Thyroid gland (tissue), 4 donors: Measurements from ENCODE around the gene BLCAP. TPM values are rescaled to one million over a fixed set of nuclear protein-coding genes. Genes with fewer than 3 reads are reported as not detected.

Experiments
- DNase-seq, 2 donors: peaks; one replicate each; pipeline ENCODE4 v3.0.0-alpha.2; 2019
- H3K27ac ChIP-seq, 3 donors: fragments of 200-600 bp; sonication (generic); 1 replicate in 2 of 3; 2 replicates in 1 of 3; pipeline ENCODE4 v1.5.1; 2016 to 2019; ENCODE audit warnings: mild to moderate bottlenecking in 1 of 3, moderate library complexity in 1 of 3
- H3K27me3 ChIP-seq: fragments of 200-600 bp; sonication (generic); one replicate; pipeline ENCODE4 v1.5.1; 2019
- H3K36me3 ChIP-seq, 2 donors: fragments of 200-600 bp; sonication (generic); one replicate each; pipeline ENCODE4 v1.5.1; 2016 to 2019
- H3K4me1 ChIP-seq, 2 donors: fragments of 200-600 bp; sonication (generic); one replicate each; pipeline ENCODE4 v1.5.1; 2017 to 2019
- H3K4me3 ChIP-seq, 3 donors: fragments of 200-600 bp; sonication (generic); replicated peaks in 1 of 3; 1 replicate in 2 of 3; 2 replicates in 1 of 3; pipeline ENCODE4 v1.5.1; 2016; ENCODE audit warnings: mild to moderate bottlenecking in 1 of 3
- H3K9me3 ChIP-seq: fragments of 200-600 bp; sonication (generic); one replicate; pipeline ENCODE4 v1.5.1; 2017
- POLR2A ChIP-seq, 2 donors: fragments of 450-650 bp; IDR thresholded peaks; one replicate each; pipeline ENCODE4 v1.6.1; 2017; ENCODE audit warnings: antibody characterized with exemption in 2 of 2, mild to moderate bottlenecking in 2 of 2, moderate library complexity in 1 of 2
- WGBS, 2 donors: methylation state at CpG; one replicate each; pipeline ENCODE4 v1.1.5; 2017; 5-methylcytosine and 5-hydroxymethylcytosine counted together
- intact Hi-C: fragments of 100-400 bp; cut with DNase I; formaldehyde crosslinking; loops from one replicate; pipeline ENCODE4 v1.15.1; 2023
- total RNA-seq, 4 donors: library from RNA; depleted of rRNA; stranded (reverse); fragments of >200 nt; gene quantifications; one replicate each; pipeline ENCODE4 v1.2.3, GENCODE V29; 2016
- TF ChIP-seq, protein P1 (sequence below), 6 experiments: fragments of 200-600 bp in 3 of 6; fragments of 450-650 bp in 3 of 6; sonication (generic) in 3 of 6; IDR thresholded peaks; one replicate each; pipeline ENCODE4 v1.5.1; 2016 to 2019; ENCODE audit warnings: antibody characterized with exemption in 6 of 6, mild to moderate bottlenecking in 2 of 6, inconsistent platforms in 1 of 6, moderate library complexity in 1 of 6

The BLCAP gene
- total RNA-seq, 4 donors from 2014 or later: 56.6 to 80.3 (median 64.5) TPM

DNA sequence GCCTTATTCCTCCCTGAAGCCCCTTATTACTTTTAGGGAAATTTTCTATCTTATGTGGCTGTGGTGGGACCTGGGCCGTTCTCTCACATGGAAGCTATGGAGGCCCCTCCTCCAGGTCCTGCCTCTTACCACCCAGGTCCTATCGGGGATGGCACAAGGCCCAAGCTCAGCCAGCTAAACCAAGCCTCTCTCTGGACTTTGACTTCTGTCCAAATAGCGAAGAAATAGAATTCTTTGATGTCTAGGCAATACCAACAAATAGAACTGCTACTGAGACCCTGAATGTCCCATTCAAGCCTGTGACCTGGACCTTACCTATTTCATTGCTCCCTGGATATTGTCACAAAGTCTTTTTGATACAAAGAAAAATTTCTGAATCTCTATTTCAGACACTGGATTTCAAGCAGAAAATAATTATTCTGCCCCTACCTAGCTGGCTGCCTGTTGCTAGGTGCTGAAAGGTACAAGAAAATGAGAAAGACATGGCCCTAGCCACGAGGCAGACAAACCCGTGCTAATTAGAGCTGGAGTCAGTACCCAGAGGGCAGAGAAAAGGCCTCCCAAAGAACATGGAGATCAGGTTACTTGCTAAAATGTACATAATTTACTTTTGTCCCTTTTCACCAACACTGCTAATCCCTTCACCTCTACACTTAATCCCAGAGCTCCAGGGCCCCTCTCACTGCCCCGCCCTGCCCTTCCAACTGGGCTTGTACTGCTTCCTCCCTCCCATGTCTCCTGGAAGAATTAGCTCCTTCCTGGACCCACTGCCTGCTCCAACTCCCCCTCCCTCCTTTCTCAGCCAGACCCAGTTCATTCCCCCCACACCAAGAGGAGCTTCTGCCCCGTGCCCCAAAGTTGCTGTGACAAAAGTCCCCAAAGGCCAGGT is 22.2 kb downstream of the BLCAP start:
- no peak overlapping the region for H3K4me3 ChIP-seq
- H3K27ac ChIP-seq: no peak overlapping the region
- 47 to 72% methylated on average over 7 of the region's 7 CpGs for WGBS, 2 donors
- TF ChIP-seq, protein P1, sequence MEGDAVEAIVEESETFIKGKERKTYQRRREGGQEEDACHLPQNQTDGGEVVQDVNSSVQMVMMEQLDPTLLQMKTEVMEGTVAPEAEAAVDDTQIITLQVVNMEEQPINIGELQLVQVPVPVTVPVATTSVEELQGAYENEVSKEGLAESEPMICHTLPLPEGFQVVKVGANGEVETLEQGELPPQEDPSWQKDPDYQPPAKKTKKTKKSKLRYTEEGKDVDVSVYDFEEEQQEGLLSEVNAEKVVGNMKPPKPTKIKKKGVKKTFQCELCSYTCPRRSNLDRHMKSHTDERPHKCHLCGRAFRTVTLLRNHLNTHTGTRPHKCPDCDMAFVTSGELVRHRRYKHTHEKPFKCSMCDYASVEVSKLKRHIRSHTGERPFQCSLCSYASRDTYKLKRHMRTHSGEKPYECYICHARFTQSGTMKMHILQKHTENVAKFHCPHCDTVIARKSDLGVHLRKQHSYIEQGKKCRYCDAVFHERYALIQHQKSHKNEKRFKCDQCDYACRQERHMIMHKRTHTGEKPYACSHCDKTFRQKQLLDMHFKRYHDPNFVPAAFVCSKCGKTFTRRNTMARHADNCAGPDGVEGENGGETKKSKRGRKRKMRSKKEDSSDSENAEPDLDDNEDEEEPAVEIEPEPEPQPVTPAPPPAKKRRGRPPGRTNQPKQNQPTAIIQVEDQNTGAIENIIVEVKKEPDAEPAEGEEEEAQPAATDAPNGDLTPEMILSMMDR (IDR thresholded peaks at IDR 0.05): no peak
- TF ChIP-seq POLR2A (IDR thresholded peaks at IDR 0.05): no peak
- H3K9me3 ChIP-seq: no peaks in the 10 kb centered on the region
- DNase-seq: peak; percentile 57 to 60
- peaks cover 0 to 7% of the 10 kb centered on the region in 2 donors for H3K36me3 ChIP-seq
- no peaks in the 10 kb centered on the region for H3K27me3 ChIP-seq
- H3K4me1 ChIP-seq: peaks cover 0 to 7% of the 10 kb centered on the region in 2 donors
- intact Hi-C loops: no loop called here

DNA sequence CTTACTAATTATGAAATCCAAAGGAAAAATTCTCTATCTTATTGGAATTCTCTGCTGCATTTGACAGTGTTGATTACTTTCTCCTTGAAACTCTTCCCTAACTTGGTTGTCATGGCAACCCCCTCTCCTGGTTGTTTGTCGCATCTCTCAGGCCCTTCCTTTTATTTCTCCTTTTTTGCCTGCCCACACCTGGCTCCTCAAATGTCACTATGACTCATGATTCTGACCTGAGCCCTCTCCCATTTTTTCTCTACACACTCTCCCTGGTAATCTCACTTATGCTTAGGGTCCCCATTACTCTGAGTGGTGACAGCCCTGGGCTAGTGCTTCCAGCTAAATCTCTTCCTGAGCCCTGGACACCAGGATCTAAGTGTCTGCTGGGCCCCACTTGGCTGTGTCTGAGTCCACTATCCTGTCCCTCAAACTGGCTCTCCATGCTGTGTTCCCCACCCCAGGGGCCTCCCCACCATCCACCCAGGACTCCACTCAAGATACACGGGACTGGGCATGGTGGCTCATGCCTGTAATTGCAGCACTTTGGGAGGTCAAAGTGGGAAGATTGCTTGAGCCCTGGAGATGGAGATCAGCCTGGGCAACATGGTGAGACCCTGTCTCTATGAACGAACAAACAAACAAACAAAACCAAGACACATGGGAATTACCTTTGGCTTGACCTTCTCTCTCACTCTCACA is 23.1 kb downstream of the BLCAP start:
- peaks cover 0 to 7% of the 10 kb centered on the region in 2 donors for H3K36me3 ChIP-seq
- intact Hi-C loops: no loop called here
- 73 to 87% methylated on average over 3 of the region's 3 CpGs for WGBS, 2 donors
- no peak for DNase-seq
- TF ChIP-seq, protein P1 (IDR thresholded peaks at IDR 0.05): no peak
- no peak for TF ChIP-seq POLR2A (IDR thresholded peaks at IDR 0.05)
- peaks cover 0 to 7% of the 10 kb centered on the region in 2 donors for H3K4me1 ChIP-seq
- H3K27me3 ChIP-seq: no peaks in the 10 kb centered on the region
- H3K4me3 ChIP-seq: no peak overlapping the region
- H3K9me3 ChIP-seq: no peaks in the 10 kb centered on the region
- no peak overlapping the region for H3K27ac ChIP-seq

DNA sequence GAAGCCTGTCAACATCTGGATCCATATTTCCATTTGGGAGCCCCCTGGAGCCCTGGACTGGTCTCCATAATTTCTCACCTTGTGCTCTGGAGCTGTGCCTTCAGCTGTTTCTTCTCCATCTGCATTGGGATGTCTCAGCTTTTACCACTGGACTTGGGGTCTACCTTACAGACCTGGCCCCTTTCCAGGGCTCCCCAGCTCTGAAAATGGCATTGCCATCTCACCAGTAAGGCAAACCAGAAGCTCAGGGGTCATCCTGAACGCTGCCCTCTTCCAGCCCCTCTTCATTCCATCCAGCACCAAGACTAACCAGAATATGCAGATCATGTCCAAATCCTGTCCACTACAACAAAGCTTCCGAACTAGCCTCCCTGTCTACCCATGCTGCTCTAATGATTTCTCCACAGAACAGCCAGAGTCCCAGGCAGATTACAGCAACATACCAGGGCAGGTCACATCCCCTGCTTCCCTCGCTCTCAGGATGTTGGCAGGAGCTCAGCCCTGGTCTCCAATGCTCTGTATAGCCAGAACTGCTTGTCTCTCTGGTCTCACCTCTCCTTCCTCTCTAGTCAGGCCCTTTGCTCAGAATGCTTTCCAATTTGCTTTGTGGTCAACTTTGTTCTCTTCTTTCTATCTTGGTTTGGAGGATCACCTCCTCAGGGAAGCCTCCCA is 24.3 kb downstream of the BLCAP start:
- intact Hi-C loops: no loop called here
- Histone ChIP-seq H3K9me3 (no peaks in the 10 kb centered on the region), H3K4me3 (no peak overlapping the region), H3K27me3 (no peaks in the 10 kb centered on the region), H3K27ac (no peak overlapping the region), H3K4me1 (peaks cover 0 to 7% of the 10 kb centered on the region in 2 donors), H3K36me3 (peaks cover 0 to under 1% of the 10 kb centered on the region in 2 donors)
- 87 to 93% methylated on average over 3 of the region's 3 CpGs for WGBS, 2 donors
- TF ChIP-seq, protein P1 (IDR thresholded peaks at IDR 0.05): no peak
- no peak for TF ChIP-seq POLR2A (IDR thresholded peaks at IDR 0.05)
- DNase-seq: no peak

DNA sequence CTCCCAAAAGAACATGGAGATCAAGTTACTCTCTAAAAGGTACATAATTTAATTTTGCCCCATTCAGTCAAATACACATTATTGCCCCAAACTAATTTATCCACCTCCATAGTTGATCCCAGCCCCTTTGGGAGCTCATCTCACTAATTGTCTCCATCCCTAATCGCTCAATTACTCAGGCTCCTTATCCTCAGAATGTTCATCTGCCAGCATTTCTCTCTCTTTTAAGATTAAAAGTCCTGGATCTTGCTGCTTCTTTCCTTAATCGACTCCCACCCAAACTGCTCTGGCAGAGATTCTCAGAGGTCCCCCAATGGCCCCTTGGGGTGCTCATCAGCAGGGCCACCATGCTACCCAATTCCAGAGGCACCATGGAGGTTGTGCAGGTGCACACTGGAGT is 25.0 kb downstream of the BLCAP start:
- no peaks in the 10 kb centered on the region for H3K9me3 ChIP-seq
- H3K36me3 ChIP-seq: no peaks in the 10 kb centered on the region
- no peak for TF ChIP-seq POLR2A (IDR thresholded peaks at IDR 0.05)
- TF ChIP-seq, protein P1 (IDR thresholded peaks at IDR 0.05): no peak
- no peaks in the 10 kb centered on the region for H3K27me3 ChIP-seq
- no peak overlapping the region for H3K27ac ChIP-seq
- no peak for DNase-seq
- no peak overlapping the region for H3K4me3 ChIP-seq
- intact Hi-C loops: no loop called here
- 88 to 90% methylated on average over 2 of the region's 2 CpGs for WGBS, 2 donors
- H3K4me1 ChIP-seq: peaks cover 0 to 7% of the 10 kb centered on the region in 2 donors
